HG03354 (cell line): ENCODE data around the gene ARL4D.
"Not testable (repeated sequence)": the region's sequence is repeated elsewhere in the genome, so short reads cannot be mapped to it uniquely, and the experiment has no call there.

Source experiments
- ATAC-seq: cut with Tn5 transposase; IDR thresholded peaks from one replicate; pipeline ENCODE4 v1.9.1; 2021; ENCODE audit warnings: mild to moderate bottlenecking; ENCODE audit not compliant: unreplicated experiment, poor library complexity, severe bottlenecking

The ARL4D gene

GRCh38 chr17:43418441-43419374, 19.9 kb downstream of the ARL4D start:
- ATAC-seq: no peak

DNA sequence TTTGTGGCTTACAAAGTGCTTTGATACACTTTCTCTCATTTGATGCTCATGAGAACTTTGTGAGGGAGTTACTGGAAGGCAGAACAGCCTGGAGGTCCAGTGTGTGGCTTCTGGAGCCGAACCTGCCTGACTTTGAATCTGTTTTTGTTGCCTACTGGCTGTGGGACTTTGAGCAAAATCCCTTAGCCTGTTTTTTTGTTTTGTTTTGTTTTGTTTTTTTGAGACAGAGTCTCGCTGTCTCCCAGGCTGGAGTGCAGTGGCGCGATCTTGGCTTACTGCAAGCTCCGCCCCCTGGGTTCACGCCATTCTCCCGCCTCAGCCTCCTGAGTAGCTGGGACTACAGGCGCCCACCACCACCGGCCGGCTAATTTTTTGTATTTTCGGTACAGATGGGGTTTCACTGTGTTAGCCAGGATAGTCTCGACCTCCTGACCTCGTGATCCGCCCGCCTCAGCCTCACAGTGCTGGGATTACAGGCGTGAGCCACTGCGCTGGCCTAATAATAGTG, 20.6 kb downstream of the ARL4D start:
- not testable (repeated sequence) for ATAC-seq

- ATAC-seq: no peak
These were observed 25.1 kb downstream of the ARL4D start for GRCh38 chr17:43423777-43424455.

DNA sequence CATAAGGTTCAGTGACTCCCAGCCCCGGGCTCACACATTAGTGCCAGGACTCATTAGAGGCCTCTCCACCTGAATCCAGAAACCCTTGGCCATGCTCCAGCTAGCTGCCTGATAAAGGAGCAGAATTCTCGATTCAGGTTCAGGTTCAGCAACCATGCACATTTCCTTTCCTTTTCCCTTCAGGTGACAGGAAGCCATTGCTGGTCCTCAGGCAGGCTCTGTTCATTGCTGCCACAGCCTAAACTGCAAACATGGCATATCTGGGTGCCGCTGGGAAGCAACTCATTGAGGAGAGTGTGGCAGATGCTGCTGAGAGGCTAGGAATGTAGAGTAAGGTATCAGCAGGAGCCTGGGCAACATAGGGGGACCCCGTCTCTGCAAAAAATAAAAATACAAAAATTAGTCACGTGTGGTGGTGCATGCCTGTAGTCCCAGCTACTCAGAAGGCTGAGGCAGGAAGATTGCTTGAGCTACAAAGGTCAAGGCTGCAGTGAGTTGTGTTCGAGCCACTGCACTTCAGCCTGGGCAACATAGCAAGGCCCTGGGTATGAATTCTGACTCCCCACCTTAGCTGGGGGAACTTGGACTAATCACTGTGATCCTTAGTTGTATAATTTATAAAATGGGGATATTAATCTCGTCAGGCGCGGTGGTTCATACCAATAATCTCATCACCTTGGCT, 28.7 kb downstream of the ARL4D start:
- no peak for ATAC-seq

DNA sequence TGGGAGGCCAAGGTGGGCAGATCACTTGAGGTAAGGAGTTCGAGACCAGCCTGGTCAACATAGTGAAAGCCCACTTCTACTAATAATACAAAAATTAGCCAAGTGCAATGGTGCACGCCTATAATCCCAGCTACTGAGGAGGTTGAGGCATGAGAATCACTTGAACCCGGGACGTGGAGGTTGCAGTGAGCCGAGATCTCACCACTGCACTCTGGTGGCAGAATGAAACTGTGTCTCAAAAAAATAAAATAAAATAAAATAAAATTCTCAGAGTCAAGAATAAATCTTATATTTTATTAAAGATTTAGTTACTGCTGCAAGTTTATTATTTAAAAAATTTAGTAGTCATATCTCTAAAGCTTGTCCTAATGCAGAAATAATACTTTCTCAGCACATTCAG, 29.7 kb downstream of the ARL4D start:
- ATAC-seq: no peak

GRCh38 chr17:43430936-43431713, 32.3 kb downstream of the ARL4D start:
- no peak for ATAC-seq

DNA sequence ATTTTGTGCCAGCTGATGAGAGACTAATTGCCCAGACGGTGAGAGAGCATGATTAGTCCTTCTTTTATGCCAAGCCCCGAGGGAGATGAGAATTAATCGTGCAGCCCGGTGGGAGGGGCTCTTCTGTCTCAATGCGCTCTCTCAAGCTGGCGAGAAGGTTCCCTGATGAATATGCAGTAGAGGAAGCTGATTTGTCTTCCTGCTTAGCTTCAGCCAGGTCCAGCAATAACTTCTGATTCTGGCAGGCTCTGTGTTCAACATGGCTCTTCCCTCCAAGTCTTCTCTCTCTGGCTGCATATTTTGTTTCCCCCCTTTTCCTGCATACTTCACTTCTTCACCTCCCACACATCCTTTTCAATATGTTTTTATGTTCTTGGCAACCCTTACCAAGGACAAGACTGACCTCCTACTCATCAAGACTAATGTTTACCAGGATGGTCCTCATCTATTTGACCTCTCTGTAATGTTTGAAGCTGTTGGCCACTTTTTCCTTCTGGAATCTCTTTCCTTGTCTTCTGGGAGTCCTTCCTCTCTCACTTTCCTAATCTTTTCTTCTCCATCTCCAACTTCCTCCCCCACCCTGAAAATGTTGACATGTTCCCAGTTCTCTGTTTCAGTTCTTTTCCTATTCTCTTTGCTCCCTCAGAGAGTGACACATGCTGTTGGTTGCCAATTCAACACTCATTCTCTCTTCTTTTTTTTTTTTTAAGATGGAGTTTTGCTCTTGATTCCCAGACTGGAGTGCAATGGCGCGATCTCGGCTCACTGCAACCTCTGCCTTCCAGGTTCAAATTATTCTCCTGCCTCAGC, 33.1 kb downstream of the ARL4D start:
- ATAC-seq: no peak

DNA sequence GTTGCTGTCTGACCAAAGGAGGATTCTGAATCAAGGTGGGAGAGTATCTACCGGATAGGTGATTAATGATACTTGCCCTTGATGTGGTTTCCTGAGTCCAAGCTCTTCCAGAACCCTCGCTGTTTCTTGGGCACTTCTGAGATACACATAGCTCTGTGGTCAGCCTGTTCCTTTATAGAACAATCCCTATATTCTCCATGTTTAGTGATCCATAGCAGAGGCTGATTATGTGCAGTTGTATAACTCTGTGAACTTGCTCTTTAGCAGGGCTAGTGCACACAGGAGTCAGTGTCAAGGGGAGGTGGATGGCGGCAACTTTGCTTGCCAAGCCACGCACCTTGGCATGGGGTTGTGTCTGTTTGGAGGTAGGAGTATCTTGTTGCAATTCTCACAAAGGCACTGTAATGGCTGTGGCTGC, 36.1 kb downstream of the ARL4D start:
- ATAC-seq: no peak

DNA sequence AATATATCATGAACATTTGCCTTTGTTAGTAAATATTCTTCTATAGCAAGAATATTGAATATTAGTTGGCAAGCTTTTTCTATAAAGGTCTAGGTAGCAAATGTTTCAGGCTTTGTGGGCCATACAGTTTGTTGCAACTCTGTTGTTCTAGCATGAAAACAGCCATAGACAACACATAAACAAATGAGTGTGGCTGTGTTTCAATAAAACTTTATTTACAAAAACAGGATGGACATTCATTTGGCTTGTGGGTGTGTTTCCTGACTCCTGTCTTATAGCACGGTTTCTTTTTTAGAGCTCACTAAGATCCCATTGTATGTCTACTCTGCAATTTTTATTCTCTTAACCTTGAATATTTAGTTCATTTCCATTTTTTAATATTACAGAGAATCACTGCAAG, 39.0 kb downstream of the ARL4D start:
- ATAC-seq: no peak

DNA sequence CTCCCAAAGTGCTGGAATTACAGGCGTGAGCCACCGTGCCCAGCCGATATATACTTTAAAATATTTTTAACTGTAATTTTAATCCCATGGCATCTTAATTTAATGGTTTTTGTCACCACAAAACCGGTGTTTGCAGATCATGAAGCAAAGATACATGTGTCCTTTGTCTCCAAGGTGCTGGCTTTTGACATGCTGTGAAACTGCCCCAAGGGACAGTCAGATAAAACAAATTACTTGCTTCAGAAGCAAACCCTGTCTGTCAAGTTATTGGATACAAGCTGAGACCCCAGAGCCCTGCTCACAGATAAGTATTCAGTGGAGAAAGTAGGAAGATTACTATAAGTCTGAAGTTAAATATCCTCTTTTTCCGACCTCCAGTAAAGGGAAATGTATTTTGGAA, 39.8 kb downstream of the ARL4D start:
- no peak for ATAC-seq

DNA sequence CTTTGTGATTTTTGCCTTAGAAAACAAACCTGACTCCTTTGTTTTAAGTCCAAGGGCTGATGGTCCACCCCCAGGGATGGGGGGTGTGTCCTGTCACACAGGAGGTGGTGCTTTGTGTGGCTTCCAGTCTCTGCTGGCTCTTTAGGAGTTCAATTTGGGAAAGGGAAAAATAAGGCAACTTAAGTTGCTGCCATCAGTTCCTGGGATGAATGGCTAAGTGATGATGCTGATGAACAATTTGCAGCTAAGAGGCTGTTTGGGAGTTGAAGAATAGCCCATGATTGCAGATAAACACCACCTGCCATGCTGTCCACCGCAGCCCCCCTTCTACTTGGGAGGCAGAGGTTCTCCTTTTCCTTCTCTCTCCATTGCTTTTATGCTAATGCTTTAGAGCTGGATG, 40.2 kb downstream of the ARL4D start:
- no peak for ATAC-seq

DNA sequence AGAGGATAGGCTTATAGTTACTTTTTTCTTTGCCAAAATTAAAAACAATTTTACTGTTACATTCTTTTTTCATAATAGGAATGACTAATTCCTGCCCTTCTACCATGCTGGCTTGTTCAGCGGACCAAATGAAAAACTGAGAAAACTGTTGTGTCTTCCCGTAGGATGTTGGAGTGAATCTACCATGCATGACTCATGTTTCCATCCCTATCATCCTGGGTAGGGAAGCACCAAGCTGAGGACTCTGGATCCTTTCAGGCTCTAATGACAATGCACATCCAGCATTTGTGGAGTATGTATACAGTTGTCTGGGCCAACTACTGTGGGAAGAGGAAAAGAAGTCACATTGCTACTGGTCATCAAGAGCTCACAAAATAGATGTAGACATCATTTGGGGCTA, 43.9 kb downstream of the ARL4D start:
- ATAC-seq: no peak

DNA sequence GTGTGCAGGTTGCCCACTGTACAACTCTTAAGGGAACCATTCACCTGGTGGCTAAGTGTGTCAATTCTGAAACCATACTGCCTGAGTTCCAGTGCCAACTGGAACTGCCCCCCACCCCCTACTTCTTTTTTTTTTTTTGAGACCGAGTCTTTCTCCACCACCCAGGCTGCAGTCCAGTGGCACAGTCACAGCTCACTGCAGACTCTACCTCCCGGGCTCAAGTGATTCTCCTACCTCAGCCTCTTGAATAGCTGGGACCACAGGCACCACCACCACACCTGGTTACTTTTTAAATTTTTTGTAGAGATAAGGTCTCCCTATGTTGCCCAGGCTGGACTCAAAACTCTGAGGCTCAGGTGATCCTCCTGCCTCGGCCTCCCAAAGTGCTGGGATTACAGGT, 44.6 kb downstream of the ARL4D start:
- no peak for ATAC-seq

DNA sequence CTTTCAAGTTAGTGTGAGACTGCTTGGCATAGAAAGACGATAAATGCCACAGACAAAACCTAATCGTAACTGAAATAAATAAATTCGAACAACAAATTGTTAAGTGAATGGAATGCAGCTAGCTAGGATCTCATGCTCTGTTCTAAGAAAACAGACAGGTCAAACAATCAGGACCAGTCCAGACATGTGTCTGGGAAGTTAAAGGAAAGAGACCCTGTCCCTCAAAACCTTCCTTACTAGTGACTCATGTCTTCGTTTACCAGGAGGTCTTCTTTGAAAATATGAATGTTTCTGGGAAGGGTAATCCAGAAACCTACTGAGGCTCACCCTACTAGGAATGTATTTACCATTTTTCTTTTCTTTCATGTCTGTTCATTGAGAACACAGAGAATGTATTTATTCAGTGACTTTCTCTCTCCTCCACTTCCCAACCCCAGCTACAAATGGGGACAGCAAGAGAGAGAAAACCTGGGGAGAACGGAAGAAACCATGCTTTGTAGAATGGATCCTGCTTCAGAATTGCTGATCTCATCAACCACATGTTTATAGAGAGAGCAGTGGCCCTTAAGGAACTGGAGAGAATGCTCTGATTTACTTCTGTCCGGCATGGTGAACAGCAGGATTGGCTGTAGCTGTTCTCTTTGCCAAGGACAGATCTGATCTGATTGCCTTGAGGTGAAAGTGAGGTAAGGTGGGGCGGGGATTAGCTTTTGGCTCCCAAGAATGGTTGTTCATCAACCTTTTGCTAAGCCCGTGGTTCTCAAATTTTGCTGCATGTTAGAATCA, 45.6 kb downstream of the ARL4D start:
- ATAC-seq: no peak

DNA sequence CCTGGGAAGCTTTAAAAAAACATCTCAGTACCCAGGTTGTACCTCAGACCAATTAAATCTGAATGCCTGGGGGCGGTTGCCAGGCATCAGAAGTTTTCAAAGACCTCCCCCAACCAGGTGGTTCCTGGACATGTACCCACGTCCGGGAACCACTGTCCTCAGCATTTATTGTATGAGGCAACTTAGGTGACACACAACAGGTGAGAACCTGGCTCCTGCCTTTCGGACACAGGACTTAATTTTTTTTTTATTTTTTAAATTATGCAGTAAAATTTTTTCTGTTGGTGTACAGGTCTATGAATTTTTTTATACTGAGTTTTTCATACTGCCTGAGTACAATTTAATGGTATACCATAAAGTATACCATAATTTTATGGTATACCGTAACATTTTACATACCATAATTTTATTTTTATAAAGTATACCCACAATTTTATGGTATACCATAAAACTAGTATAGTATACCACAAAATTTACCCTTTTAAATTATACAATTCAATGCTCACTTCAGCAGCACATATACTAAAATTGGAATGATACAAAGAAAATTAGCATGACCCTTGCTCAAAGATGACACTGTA, 46.3 kb downstream of the ARL4D start:
- ATAC-seq: no peak

GRCh38 chr17:43446773-43447172, 48.0 kb downstream of the ARL4D start:
- ATAC-seq: no peak

GRCh38 chr17:43448720-43449469, 50.1 kb downstream of the ARL4D start:
- ATAC-seq: no peak
